HG03565 (cell line): ENCODE measurements around the gene MCHR2.
A peak's percentile ranks its signal among the peaks of the same experiment; 100 is the strongest.
"Not testable (repeated sequence)": the region's sequence is repeated elsewhere in the genome, so short reads cannot be mapped to it uniquely, and the experiment has no call there.

Experiments used
- ATAC-seq: cut with Tn5 transposase; IDR thresholded peaks from one replicate; pipeline ENCODE4 v1.9.1; 2021; ENCODE audit warnings: mild to moderate bottlenecking, moderate library complexity; ENCODE audit not compliant: unreplicated experiment

MCHR2 gene, protein sequence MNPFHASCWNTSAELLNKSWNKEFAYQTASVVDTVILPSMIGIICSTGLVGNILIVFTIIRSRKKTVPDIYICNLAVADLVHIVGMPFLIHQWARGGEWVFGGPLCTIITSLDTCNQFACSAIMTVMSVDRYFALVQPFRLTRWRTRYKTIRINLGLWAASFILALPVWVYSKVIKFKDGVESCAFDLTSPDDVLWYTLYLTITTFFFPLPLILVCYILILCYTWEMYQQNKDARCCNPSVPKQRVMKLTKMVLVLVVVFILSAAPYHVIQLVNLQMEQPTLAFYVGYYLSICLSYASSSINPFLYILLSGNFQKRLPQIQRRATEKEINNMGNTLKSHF

DNA sequence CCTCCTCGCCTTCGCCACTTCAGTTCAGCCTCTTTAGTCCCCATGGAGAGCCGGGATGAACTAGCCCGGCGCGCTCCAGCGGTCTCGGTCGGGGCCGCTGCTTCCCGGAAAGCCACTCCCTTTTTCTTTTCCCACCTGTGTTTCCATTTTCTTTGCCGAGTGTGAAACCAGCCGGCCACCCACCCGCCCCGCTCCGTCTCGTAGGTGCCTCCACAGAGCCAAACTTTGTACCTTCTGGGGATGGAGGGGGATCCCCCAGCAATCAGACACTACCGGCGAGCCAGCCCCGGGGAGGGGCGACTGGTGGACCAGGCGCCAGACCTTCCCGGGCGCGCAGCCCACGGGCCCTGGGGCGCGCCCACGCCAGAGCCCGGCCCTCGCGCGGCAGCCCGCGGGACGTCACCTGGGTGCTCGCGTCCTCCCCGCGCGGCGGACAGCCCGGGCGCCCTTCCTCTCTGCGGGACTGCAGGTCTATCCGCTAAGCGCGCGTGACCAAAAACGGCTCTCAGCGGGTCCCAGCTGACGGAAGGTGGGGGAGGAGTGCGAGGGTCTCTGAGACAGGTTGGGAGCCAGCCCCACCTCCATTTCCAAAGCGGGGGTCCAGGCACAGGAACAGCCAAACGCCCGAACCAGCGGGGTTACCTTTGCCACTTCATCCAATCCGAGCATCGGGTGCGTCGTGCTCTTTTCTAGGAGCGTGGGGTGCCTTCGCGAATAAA, at the start of gene MCHR2:
Gene MCHR2 (minus strand): TSS at position 691 of the 719 bp plus-strand sequence. CDS start 38,076 bp downstream, outside the sequence.
- no peak for ATAC-seq

- ATAC-seq: not testable (repeated sequence)
These were observed 44.5 kb upstream of the MCHR2 start for GRCh38 chr6:100038546-100038945.

GRCh38 chr6:100035873-100036653, 42.0 kb upstream of the MCHR2 start:
- peak; percentile 61 for ATAC-seq

DNA sequence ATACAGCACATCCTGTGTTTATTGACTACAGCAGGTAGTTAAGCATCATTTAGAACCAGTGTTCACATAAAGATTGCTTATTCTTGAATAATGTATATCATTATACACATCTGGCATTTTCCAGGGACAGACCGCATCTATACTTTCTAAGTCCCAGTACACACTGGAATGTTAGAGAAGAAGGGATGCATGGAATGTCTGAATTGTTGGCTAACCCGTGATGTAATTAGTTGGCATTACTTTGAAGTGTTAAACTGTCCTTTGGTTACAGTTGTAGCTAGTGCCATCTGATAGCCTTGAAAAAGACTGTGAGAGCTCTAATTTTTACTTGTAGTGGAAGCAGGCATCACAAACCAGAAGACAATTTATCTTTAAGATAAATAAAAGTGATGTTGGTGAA, 29.8 kb upstream of the MCHR2 start:
- no peak for ATAC-seq

DNA sequence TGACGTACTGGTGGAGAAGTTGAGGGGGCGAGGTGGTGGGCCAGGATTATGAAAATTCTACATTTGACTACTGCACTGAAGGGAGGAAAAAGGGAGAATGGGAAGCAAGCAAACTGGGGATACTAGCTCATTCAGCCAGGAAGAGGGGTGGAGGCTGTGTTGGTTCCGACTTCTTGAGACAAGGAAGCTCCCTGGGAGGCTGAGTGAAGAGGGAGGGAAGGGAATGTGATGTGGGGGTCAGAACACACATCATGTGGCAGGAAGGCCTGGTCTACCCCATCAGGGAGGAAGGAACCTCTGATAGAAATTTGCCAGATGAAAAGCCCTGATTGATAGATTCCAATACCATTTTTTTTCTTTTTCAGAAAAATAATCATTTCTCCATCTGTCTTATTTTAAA, 28.8 kb upstream of the MCHR2 start:
- no peak for ATAC-seq

DNA sequence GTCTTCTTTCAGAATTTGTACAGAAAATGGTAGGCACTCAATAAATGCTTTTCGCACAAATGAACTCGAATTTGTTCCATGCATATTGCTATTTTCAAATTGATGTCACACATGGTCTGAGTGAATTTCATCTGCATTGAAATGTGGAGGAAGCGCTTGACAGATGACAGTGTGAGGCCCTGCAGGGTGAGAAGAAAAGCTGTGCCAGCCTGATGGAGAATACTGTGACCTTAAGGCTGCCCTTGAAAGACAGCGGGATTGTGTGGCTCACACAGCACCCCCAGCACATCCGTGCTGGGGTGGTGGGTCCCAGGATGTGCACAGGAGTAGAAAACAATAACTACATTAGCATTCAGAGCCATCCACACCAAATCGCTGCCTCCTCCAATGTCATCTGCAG, 14.8 kb upstream of the MCHR2 start:
- ATAC-seq: no peak

DNA sequence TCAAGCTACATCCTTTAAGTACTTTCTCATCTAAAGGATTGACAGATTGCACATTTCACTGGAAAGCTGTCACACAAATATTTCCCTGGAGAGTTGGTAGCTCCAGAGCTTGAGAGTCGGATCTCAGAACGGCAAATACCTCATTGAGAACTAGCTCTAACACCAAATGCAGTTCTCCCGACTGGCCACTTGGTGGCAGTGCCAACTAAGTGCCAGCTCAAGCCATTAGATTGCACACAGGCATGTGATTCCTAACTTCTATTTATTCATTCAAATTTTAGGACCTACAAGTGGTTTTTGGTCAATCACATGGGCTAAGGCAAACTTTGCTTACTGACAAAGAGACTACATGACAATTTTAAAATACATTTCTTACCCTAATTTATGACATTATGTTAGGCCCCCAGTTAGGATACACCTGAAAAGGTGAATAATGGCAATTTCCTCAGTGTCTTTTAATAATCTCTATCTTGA, 7.9 kb upstream of the MCHR2 start:
- peak; percentile 97 for ATAC-seq

DNA sequence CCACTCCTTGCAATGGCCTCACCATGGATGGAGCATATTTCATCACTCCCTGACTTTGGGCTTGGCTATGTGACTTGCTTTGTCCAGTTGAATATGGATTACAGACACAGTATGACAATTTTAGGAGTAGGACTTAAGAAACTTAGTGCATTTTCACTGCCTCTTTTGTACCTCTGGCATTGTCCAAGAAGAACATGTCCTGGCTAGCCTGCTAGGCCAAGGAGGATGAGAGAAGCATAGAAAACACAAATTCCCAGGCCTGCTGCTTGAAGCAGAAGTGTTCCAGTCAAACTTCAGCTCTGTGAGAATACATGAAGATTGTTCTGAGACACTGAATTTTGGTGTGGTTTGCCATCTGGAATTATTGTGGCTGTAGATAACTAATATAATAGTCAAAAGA, 3.1 kb upstream of the MCHR2 start:
- no peak for ATAC-seq

GRCh38 chr6:99995916-99996315, 1.9 kb upstream of the MCHR2 start:
- ATAC-seq: no peak

DNA sequence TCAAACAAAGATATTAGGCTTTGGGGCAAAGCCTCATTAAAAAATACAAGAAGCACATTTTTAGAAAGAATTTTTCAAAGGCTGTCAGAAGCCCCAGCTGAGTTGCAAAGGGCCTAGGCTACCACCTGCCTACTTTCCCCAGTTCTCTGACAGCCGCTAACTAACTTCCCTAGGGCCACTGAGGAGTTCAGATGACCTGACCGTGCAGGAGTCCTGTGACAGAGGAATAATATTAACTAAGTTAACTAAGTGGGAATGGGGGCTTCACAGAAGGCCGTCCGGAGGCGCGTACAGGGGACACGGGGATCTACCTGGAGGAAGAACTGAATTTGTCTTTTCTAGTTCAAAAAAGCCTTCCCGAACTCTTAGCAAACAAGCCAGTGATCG, 884 bp downstream of the MCHR2 start:
- no peak for ATAC-seq

- no peak for ATAC-seq
These were observed 2.1 kb downstream of the MCHR2 start for GRCh38 chr6:99991955-99992354.

- no peak for ATAC-seq
These were observed 13.3 kb downstream of the MCHR2 start for GRCh38 chr6:99980741-99981140.

DNA sequence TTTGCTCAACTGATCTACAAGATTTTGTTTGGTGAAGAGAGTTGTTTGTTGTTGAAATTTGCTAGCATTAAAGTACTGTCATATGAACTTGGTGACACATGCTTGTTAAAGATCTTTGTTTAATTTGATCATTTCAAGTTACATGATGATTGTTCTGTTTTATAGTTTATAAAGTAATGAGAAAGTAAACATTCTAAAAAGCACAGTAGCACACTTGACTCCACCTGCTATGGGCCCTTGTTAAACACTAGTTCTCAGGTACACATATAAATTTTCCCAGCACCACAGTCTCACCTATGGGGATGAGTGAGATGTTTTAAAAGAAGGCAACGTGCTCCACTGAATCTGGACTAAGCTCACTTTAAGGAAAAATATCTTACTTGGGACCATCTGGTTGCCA, 14.1 kb downstream of the MCHR2 start:
- ATAC-seq: no peak

DNA sequence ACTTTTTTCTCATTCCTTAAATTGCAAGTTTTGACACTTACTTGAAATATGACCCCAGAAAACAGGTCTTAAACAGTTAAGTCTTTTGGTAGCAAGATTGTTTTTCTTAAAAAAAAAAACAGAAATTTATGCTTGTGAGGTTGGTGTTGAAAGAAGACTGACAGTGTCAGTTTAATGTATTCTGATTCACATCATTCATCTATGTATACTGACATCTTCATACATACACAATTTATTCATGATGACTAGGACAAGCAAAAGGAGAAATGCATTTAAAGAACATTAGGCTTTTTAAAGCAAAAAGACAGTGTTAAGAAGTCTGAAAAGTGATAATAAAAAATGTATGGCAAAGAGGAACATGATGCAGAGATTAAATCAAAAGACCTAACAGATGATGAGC, 27.0 kb downstream of the MCHR2 start:
- ATAC-seq: no peak

GRCh38 chr6:99960027-99960426, 34.0 kb downstream of the MCHR2 start:
- ATAC-seq: no peak

- ATAC-seq: no peak
These were observed 42.8 kb downstream of the MCHR2 start for GRCh38 chr6:99951016-99951805.

DNA sequence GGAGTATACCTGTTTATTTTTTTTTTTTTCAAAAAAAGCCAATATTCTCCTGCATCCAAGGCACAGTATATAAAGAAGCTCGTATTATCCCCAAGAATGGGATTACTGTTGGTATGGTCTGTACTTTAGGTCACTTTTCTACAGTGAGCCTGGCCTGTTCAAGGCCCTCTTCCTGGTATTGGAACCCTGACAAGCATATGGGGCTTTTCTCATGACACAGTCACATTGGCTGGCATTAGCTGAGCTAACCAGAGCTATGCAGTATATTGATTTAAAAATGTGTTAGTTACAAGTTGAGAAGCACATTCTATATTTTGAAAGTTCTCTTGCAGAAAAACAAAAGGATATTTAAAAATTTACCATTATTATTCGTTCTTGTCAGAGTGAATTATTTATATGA, 48.0 kb downstream of the MCHR2 start:
- no peak for ATAC-seq

DNA sequence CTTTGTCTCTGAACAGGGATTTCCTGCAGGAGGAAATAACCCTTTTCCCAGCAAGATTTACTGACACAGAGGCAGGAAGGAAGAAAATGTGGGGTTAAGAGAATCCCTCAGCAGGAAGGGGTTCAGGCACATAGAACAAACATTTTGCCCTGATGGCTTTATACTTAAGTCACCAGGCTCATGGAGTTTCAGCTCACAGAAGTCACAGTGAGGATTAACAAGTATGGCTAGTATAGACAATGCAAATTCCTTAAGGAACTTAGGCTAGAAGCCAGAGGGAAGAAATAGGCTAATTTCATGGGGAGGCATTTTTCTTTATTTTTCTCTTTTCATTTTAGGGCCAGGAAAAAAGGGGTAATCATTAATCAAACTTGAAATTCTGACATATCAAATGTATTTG, 50.2 kb downstream of the MCHR2 start:
- ATAC-seq: no peak

- ATAC-seq: no peak
These were observed 53.4 kb downstream of the MCHR2 start for GRCh38 chr6:99940582-99940981.

- ATAC-seq: no peak
These were observed 60.9 kb downstream of the MCHR2 start for GRCh38 chr6:99933129-99933528.

- ATAC-seq: no peak
These were observed 81.4 kb downstream of the MCHR2 start for GRCh38 chr6:99912657-99913056.
